Stimulated activated CD8-positive, alpha-beta memory T cell treated with anti-CD3 and anti-CD28 coated beads, Interleukin-12 subunit alpha, Interleukin-12 subunit beta, amount 100 ng/mL, for 24 hours (primary cell): ENCODE data around the gene CCDC69.

ENCODE experiments used
- DNase-seq: peaks from one replicate; pipeline ENCODE4 v3.0.0-alpha.2; 2020; ENCODE audit errors: extremely low read depth

Gene CCDC69

GRCh38 chr5:151142933-151143332 is 81.0 kb downstream of the CCDC69 start:
- DNase-seq: no peak

GRCh38 chr5:151141535-151141934 is 82.4 kb downstream of the CCDC69 start:
- no peak for DNase-seq

- no peak for DNase-seq
These were observed 83.0 kb downstream of the CCDC69 start for GRCh38 chr5:151140686-151141459.

- no peak for DNase-seq
These were observed 84.2 kb downstream of the CCDC69 start for GRCh38 chr5:151139646-151140045.

- no peak for DNase-seq
These were observed 84.9 kb downstream of the CCDC69 start for GRCh38 chr5:151139015-151139414.

GRCh38 chr5:151138114-151138513 is 85.8 kb downstream of the CCDC69 start:
- no peak for DNase-seq

GRCh38 chr5:151137067-151137825 is 86.6 kb downstream of the CCDC69 start:
- no peak for DNase-seq

- DNase-seq: no peak
These were observed 89.7 kb downstream of the CCDC69 start for GRCh38 chr5:151134228-151134627.

GRCh38 chr5:151132963-151133362 is 90.9 kb downstream of the CCDC69 start:
- DNase-seq: no peak
